Measurements from ENCODE around the gene WDR90. TPM values are rescaled to one million over a fixed set of nuclear protein-coding genes. Genes with fewer than 3 reads are reported as not detected.

Gene WDR90
- total and polyA plus RNA-seq, 2 of the 13 experiments (the other 11 are each of a cell fraction or from before 2014, with no cell fraction given): 14.9 to 28.9 TPM

GRCh38 chr16:646679-647172, 2.4 kb upstream of the WDR90 start:
- no peak for FAIRE-seq
- H3K4me2 ChIP-seq (ENCODE audit: low read depth, low read length): no peak overlapping the region
- in situ Hi-C loops (cut with HindIII; ENCODE audit: extremely low pct_ligation_motif_present, low pct_unique_long_range_greater_than_20kb) (no loop called here), intact Hi-C loops (cut with micrococcal nuclease; ENCODE audit: unreplicated experiment) (loop anchor here (10.0 kb wide), 1 partner anchor 62 kb away; no protein-coding TSS in a partner anchor)
- CTCF ChIA-PET (ENCODE audit: low intra/inter-chr PET ratio, low total read pairs): no interaction called here
- no peaks in the 10 kb centered on the region for H3K27me3 ChIP-seq (ENCODE audit: control insufficient read depth in 1 of 2, insufficient read depth in 2 of 2, low read length in 2 of 2)
- H3K4me3 ChIP-seq (replicated peaks in 1 of 3; ENCODE audit: insufficient read depth in 1 of 3, low read depth in 2 of 3, low read length in 3 of 3): no peak overlapping the region
- H3K9ac ChIP-seq (ENCODE audit: insufficient read depth, low read depth, low read length): no peak overlapping the region
- no peaks in the 10 kb centered on the region for H3K9me3 ChIP-seq (ENCODE audit: low read length)
- H3K27ac ChIP-seq (ENCODE audit: extremely low read length, insufficient read depth, low read length): peak overlapping the region; percentile 62
- peaks cover 76% of the 10 kb centered on the region for H3K4me1 ChIP-seq (ENCODE audit: insufficient read depth, low read length)
- 94% methylated on average over 9 of the region's 22 CpGs for WGBS (ENCODE audit: low lambda C conversion rate)
- peaks cover 4% of the 10 kb centered on the region; the same call in 1 of the 2 replicates for H4K20me1 ChIP-seq (ENCODE audit: insufficient read depth, low read length)
- no TSS peak for BruUV-seq (replicated peaks)
- H3K36me3 ChIP-seq (replicated peaks in 1 of 2; ENCODE audit: control insufficient read depth in 1 of 2, insufficient read depth in 2 of 2, low read length in 2 of 2): no peaks in the 10 kb centered on the region
- H3K79me2 ChIP-seq (ENCODE audit: insufficient read depth, low read length): peaks cover 31% of the 10 kb centered on the region
- H2AFZ ChIP-seq (ENCODE audit: low read length): no peak overlapping the region
- no peak for DNase-seq (ENCODE audit: low spot score)
- POLR2A ChIA-PET: interaction anchor here (1.8 kb wide), 1 partner anchor 33 kb away, joined by 15 read pairs; the partner anchor contains the start of gene STUB1
- ATAC-seq: no peak
- TF ChIP-seq ATF7-NPFF (CRISPR knock-in tag; IDR thresholded peaks at IDR 0.05; ENCODE audit: low read depth): no peak
- no peak for TF ChIP-seq ZNF605 (CRISPR knock-in tag; IDR thresholded peaks at IDR 0.05)
- no peak for TF ChIP-seq ZMYM4 (CRISPR knock-in tag; IDR thresholded peaks at IDR 0.05)
- TF ChIP-seq RBFOX2 (IDR thresholded peaks at IDR 0.05; ENCODE audit: low read depth, low read length): peak; percentile 29; the same call in 1 of the 2 replicates
- TF ChIP-seq ERF (CRISPR knock-in tag; IDR thresholded peaks at IDR 0.05): no peak
- TF ChIP-seq GTF2F1 (IDR thresholded peaks at IDR 0.05; ENCODE audit: low read length): no peak
- TF ChIP-seq JARID2 (CRISPR knock-in tag; IDR thresholded peaks at IDR 0.05; ENCODE audit: insufficient replicate concordance): no peak
- TF ChIP-seq ZNF841 (CRISPR knock-in tag; IDR thresholded peaks at IDR 0.05; ENCODE audit: borderline replicate concordance): no peak
- TF ChIP-seq NFRKB (IDR thresholded peaks at IDR 0.05): no peak
- no peak for TF ChIP-seq TBX3 (IDR thresholded peaks at IDR 0.05; ENCODE audit: borderline replicate concordance)
- TF ChIP-seq SPEN (CRISPR knock-in tag; IDR thresholded peaks at IDR 0.05; ENCODE audit: low read depth): no peak
- no peak; a peak in 1 of 4 replicates for TF ChIP-seq POLR2A (IDR thresholded peaks at IDR 0.05; ENCODE audit: insufficient read depth in 1 of 2, low read depth in 2 of 2, low read length in 2 of 2)
- TF ChIP-seq GATAD1 (CRISPR knock-in tag; IDR thresholded peaks at IDR 0.05): no peak
- TF ChIP-seq ZNF629 (CRISPR knock-in tag; conservative IDR thresholded peaks at IDR 0.05): no peak
- TF ChIP-seq FOXK2 (IDR thresholded peaks at IDR 0.05): no peak
- TF ChIP-seq RAD51 (IDR thresholded peaks at IDR 0.05; ENCODE audit: borderline replicate concordance): no peak
- peak; percentile 5 for TF ChIP-seq SRSF1 (optimal IDR thresholded peaks at IDR 0.05; ENCODE audit: low read depth, low read length)
- TF ChIP-seq PREB (CRISPR knock-in tag; IDR thresholded peaks at IDR 0.05): no peak
- TF ChIP-seq HOXA7 (CRISPR knock-in tag; IDR thresholded peaks at IDR 0.05): peak; percentile 61; the same call in 1 of the 2 replicates
- no peak for TF ChIP-seq ZNF737 (CRISPR knock-in tag; IDR thresholded peaks at IDR 0.05; ENCODE audit: borderline replicate concordance)
- TF ChIP-seq ZSCAN25 (CRISPR knock-in tag; IDR thresholded peaks at IDR 0.05): no peak
- TF ChIP-seq KDM5B (CRISPR knock-in tag; IDR thresholded peaks at IDR 0.05; ENCODE audit: borderline replicate concordance): 0 out of 2 replicates have a peak, but pooled peaks have one; percentile 12
- peak; percentile 87 for TF ChIP-seq AGO2 (optimal IDR thresholded peaks at IDR 0.05; ENCODE audit: low read depth, low read length)
- TF ChIP-seq POLR2AphosphoS5 (IDR thresholded peaks at IDR 0.05; ENCODE audit: low read depth, low read length): peak; percentile 38; the same call in 1 of the 2 replicates
- no peak for TF ChIP-seq ZBTB14 (CRISPR knock-in tag; IDR thresholded peaks at IDR 0.05)
- TF ChIP-seq AKAP8 (CRISPR knock-in tag; IDR thresholded peaks at IDR 0.05): peak; percentile 65; the same call in 1 of the 2 replicates
- no peak for TF ChIP-seq ZFP1 (CRISPR knock-in tag; IDR thresholded peaks at IDR 0.05)
